Stimulated activated CD4-positive, alpha-beta T cell treated with anti-CD3 and anti-CD28 coated beads, Interleukin-4, amount 100 ng/mL, for 1 hour (primary cell): ENCODE results near the gene RASSF4.

ENCODE experiments used
- DNase-seq: peaks from one replicate; pipeline ENCODE4 v3.0.0-alpha.2; 2020

Gene RASSF4

GRCh38 chr10:44959247-44960087 lies at the start of gene RASSF4:
RASSF4 (plus strand) TSS chr10:44959802; CDS start chr10:44970203, 10,401 bp downstream.
- peak; percentile 93 for DNase-seq

- DNase-seq = no peak
Observed at GRCh38 chr10:44909910-44910309, 49.7 kb upstream of the RASSF4 start.

GRCh38 chr10:44910602-44911001 lies 49.0 kb upstream of the RASSF4 start:
- no peak for DNase-seq

GRCh38 chr10:44911081-44911540 lies 48.5 kb upstream of the RASSF4 start, which contains the start of gene TMEM72:
TMEM72 (plus strand) TSS chr10:44911337; CDS start chr10:44911513, 176 bp downstream.
- no peak for DNase-seq

GRCh38 chr10:44911951-44912350 lies 47.7 kb upstream of the RASSF4 start:
- no peak for DNase-seq

GRCh38 chr10:44913350-44914081 lies 46.1 kb upstream of the RASSF4 start:
- DNase-seq = peak; percentile 29

GRCh38 chr10:44914891-44915290 lies 44.7 kb upstream of the RASSF4 start:
- DNase-seq = no peak

GRCh38 chr10:44916429-44916828 lies 43.2 kb upstream of the RASSF4 start:
- no peak for DNase-seq

- no peak for DNase-seq
Observed at GRCh38 chr10:44917848-44918247, 41.8 kb upstream of the RASSF4 start.

GRCh38 chr10:44920252-44920651 lies 39.4 kb upstream of the RASSF4 start:
- no peak for DNase-seq

- no peak for DNase-seq
Observed at GRCh38 chr10:44921061-44921460, 38.5 kb upstream of the RASSF4 start.

- no peak for DNase-seq
Observed at GRCh38 chr10:44921506-44921905, 38.1 kb upstream of the RASSF4 start.

GRCh38 chr10:44922021-44922420 lies 37.6 kb upstream of the RASSF4 start:
- no peak for DNase-seq

- DNase-seq = no peak
Observed at GRCh38 chr10:44922796-44923545, 36.6 kb upstream of the RASSF4 start.

GRCh38 chr10:44923611-44924010 lies 36.0 kb upstream of the RASSF4 start:
- DNase-seq = no peak

GRCh38 chr10:44924261-44925040 lies 35.2 kb upstream of the RASSF4 start:
- DNase-seq = no peak

GRCh38 chr10:44925224-44925623 lies 34.4 kb upstream of the RASSF4 start:
- DNase-seq = no peak

GRCh38 chr10:44925811-44926750 lies 33.5 kb upstream of the RASSF4 start:
- no peak for DNase-seq

- no peak for DNase-seq
Observed at GRCh38 chr10:44926751-44927351, 32.8 kb upstream of the RASSF4 start.

GRCh38 chr10:44927352-44927751 lies 32.2 kb upstream of the RASSF4 start:
- DNase-seq = no peak

- no peak for DNase-seq
Observed at GRCh38 chr10:44928462-44928861, 31.1 kb upstream of the RASSF4 start.
